ENCODE measurements around the gene ITGB6. TPM values are rescaled to one million over a fixed set of nuclear protein-coding genes. Genes with fewer than 3 reads are reported as not detected.

Gene ITGB6
- total and polyA plus RNA-seq, 3 donors from 2014 or later: 0.12 to 0.79 (median 0.18) TPM

DNA sequence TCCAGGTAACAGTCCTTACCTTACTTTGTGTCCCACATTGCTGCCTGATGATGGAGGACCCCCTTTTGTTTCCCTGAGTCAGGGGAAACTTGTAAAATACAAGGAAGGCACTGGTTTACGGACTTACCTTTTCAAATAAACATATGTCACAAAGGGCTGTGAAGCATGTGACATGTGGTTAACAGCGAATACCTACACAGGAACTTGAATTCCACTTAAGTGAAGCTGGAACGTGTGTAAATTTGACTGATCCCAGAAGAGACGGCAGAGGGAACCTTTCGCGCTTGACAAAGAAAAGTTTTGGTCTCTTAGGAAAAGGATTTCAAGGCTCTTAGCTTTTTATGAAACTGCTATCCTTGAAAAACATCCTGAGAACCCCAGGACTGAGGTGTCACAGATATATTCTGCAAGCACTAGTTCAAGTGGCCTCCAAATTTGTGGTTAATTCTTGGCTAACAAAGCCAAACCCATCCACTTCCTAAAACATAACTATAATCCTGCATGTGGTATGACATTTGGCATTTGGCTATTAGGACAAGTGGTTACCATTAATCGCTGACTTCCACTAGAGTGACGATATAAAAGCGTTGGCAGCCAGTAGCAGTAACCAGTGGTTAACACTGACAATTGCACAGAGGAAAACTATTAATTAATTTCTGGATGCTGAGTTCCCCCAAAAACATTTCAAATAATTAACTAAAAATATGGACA lies 55.6 kb downstream of the ITGB6 start:
- 69 to 79% methylated on average over 9 of the region's 9 CpGs for WGBS, 2 donors
- H3K27me3 ChIP-seq: no peaks in the 10 kb centered on the region
- no peak for TF ChIP-seq POLR2A (IDR thresholded peaks at IDR 0.05)
- TF ChIP-seq CTCF (IDR thresholded peaks at IDR 0.05): no peak
- H3K27ac ChIP-seq: no peak overlapping the region
- DNase-seq: no peak
- H3K9me3 ChIP-seq: no peaks in the 10 kb centered on the region
- H3K4me3 ChIP-seq: no peak overlapping the region
- no peaks in the 10 kb centered on the region for H3K4me1 ChIP-seq
- no peaks in the 10 kb centered on the region for H3K36me3 ChIP-seq (ENCODE audit: low read depth, missing control alignments)
- intact Hi-C loops (cut with DNase I; ENCODE audit: low total_unique reads): no loop called here

- no peak for DNase-seq
- TF ChIP-seq POLR2A (IDR thresholded peaks at IDR 0.05): no peak
- no peak for TF ChIP-seq CTCF (IDR thresholded peaks at IDR 0.05)
- WGBS, 2 donors: 90 to 91% methylated on average over 6 of the region's 6 CpGs
- Histone ChIP-seq H3K4me3 (no peak overlapping the region), H3K36me3 (ENCODE audit: low read depth, missing control alignments) (no peaks in the 10 kb centered on the region), H3K27me3 (no peaks in the 10 kb centered on the region), H3K4me1 (no peaks in the 10 kb centered on the region), H3K9me3 (no peaks in the 10 kb centered on the region), H3K27ac (no peak overlapping the region)
- intact Hi-C loops (cut with DNase I; ENCODE audit: low total_unique reads): no loop called here
Observed at GRCh38 chr2:160142472-160142871, 57.6 kb downstream of the ITGB6 start.

DNA sequence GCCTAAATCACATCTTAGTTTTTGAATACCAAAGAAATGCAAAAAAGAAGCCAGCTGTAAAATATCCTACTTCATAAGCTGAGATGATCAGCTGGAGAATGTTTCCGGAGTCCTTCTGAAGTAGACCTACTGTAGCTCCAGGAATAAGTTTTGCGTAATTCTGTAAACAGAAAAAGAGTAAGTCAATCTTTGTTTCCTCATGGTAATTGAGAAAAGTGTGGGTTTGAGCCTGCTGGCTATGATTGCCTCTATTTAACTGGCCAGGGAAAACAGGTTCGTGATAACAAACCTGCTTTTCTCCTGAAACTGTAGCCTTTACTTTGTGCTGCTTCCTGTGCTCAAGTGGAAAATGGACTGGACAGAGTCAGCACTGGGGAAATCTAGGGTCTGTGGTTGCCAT lies 58.2 kb downstream of the ITGB6 start:
- Histone ChIP-seq H3K36me3 (ENCODE audit: low read depth, missing control alignments) (no peaks in the 10 kb centered on the region), H3K4me1 (no peaks in the 10 kb centered on the region), H3K9me3 (no peaks in the 10 kb centered on the region), H3K4me3 (no peak overlapping the region), H3K27ac (no peak overlapping the region), H3K27me3 (no peaks in the 10 kb centered on the region)
- 76 to 83% methylated on average over 3 of the region's 3 CpGs for whole genome bisulfite sequencing, 2 donors
- intact Hi-C loops (cut with DNase I; ENCODE audit: low total_unique reads): no loop called here
- TF ChIP-seq CTCF (IDR thresholded peaks at IDR 0.05): no peak
- no peak for TF ChIP-seq POLR2A (IDR thresholded peaks at IDR 0.05)
- DNase-seq: no peak

DNA sequence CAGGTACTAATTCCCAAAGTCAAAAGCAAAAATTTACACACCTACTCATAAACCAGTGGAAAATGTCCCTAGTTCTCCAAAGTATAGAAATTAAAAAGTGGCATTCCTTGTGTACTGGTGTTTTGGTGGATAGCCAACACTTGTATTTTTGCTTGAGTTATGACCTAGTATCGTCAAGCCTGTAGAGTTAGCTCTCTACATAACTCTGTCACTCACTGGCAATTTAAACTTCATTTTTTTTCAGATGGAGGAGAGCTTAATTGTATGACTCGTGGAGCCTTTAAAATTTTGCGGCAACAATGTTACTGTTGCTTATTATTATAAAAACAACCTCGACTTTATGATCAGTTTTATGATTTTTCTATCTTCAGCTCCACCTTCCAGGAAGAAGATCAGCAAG lies 58.7 kb downstream of the ITGB6 start:
- no peak overlapping the region for H3K4me3 ChIP-seq
- H3K9me3 ChIP-seq: no peaks in the 10 kb centered on the region
- H3K36me3 ChIP-seq (ENCODE audit: low read depth, missing control alignments): no peaks in the 10 kb centered on the region
- DNase-seq: no peak
- TF ChIP-seq POLR2A (IDR thresholded peaks at IDR 0.05) (no peak), CTCF (IDR thresholded peaks at IDR 0.05) (no peak)
- WGBS, 2 donors: 68 to 72% methylated on average over 4 of the region's 4 CpGs
- intact Hi-C loops (cut with DNase I; ENCODE audit: low total_unique reads): no loop called here
- H3K4me1 ChIP-seq: no peaks in the 10 kb centered on the region
- H3K27ac ChIP-seq: no peak overlapping the region
- H3K27me3 ChIP-seq: no peaks in the 10 kb centered on the region

DNA sequence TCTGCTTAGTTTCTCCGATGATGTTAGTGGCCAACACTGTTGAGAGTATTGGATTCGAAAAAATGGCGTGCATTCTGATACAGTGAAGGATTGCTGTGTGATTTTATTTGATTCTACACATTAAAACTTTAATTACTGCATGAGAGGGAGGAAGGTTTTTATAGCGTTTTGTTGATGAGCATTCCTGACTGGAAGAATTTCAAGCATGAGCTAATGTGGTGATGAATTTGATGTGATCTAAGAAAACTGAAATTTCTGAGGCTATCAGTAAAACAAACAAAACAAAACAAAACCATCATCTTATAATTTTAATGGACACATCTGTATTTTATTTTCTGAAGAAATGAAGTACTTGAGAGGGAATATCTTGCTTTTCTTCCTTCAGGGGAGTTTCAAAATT lies 59.6 kb downstream of the ITGB6 start:
- no peak overlapping the region for H3K27ac ChIP-seq
- intact Hi-C loops (cut with DNase I; ENCODE audit: low total_unique reads): no loop called here
- H3K36me3 ChIP-seq (ENCODE audit: low read depth, missing control alignments): no peaks in the 10 kb centered on the region
- no peaks in the 10 kb centered on the region for H3K4me1 ChIP-seq
- DNase-seq: no peak
- TF ChIP-seq POLR2A (IDR thresholded peaks at IDR 0.05): no peak
- no peak for TF ChIP-seq CTCF (IDR thresholded peaks at IDR 0.05)
- WGBS, 2 donors: 79 to 88% methylated on average over 4 of the region's 4 CpGs
- H3K4me3 ChIP-seq: no peak overlapping the region
- no peaks in the 10 kb centered on the region for H3K27me3 ChIP-seq
- H3K9me3 ChIP-seq: no peaks in the 10 kb centered on the region

Measured in testis (tissue), 3 donors.